Testis (tissue), 3 donors: ENCODE results near the gene ANKFY1. TPM values are rescaled to one million over a fixed set of nuclear protein-coding genes. Genes with fewer than 3 reads are reported as not detected.

Experiments used
- DNase-seq: peaks from one replicate; pipeline ENCODE4 v3.0.0-alpha.2; 2019
- H3K27ac ChIP-seq, 2 donors: fragments of 200-600 bp; sonication (generic); one replicate each; pipeline ENCODE4 v1.5.1; 2019
- H3K27me3 ChIP-seq: fragments of 200-600 bp; sonication (generic); one replicate; pipeline ENCODE4 v1.5.1; 2019
- H3K36me3 ChIP-seq: fragments of 200-600 bp; sonication (generic); one replicate; pipeline ENCODE4 v1.5.1; 2017; ENCODE audit warnings: low read depth; ENCODE audit errors: missing control alignments
- H3K4me1 ChIP-seq: fragments of 200-600 bp; sonication (generic); one replicate; pipeline ENCODE4 v1.5.1; 2019
- H3K4me3 ChIP-seq, 2 donors: fragments of 200-600 bp; sonication (generic); one replicate each; pipeline ENCODE4 v1.5.1; 2017 to 2019
- H3K9me3 ChIP-seq: fragments of 200-600 bp; sonication (generic); one replicate; pipeline ENCODE4 v1.5.1; 2017
- POLR2A ChIP-seq: fragments of 450-650 bp; IDR thresholded peaks from one replicate; pipeline ENCODE4 v1.6.1; 2017; ENCODE audit warnings: antibody characterized with exemption, mild to moderate bottlenecking, moderate library complexity
- WGBS, 2 donors: methylation state at CpG; one replicate each; pipeline ENCODE4 v1.1.5; 2018; 5-methylcytosine and 5-hydroxymethylcytosine counted together
- intact Hi-C: fragments of 100-400 bp; cut with DNase I; formaldehyde crosslinking; loops from one replicate; pipeline ENCODE4 v1.15.1; 2023; ENCODE audit warnings: low total_unique reads
- polyA plus RNA-seq: library from polyadenylated mRNA; stranded (reverse); fragments of 350-450 nt; fragmentation: Illumina TruSeq; extraction: RNeasy Lipid Tissue Mini Kit (QIAGEN cat#74804); gene quantifications from one replicate; pipeline ENCODE4 v1.2.3, GENCODE V29; 2014; ENCODE audit warnings: low read depth, low replicate concordance; ENCODE audit not compliant: insufficient read depth
- total RNA-seq, 2 donors: library from RNA; depleted of rRNA; stranded (reverse); fragments of >200 nt; gene quantifications; one replicate each; pipeline ENCODE4 v1.2.3, GENCODE V29; 2016
- TF ChIP-seq, protein P1 (sequence below), 3 experiments: fragments of 450-650 bp in 2 of 3; fragments of 200-600 bp in 1 of 3; sonication (generic) in 1 of 3; IDR thresholded peaks; one replicate each; pipeline ENCODE4 v1.5.1; 2016 to 2019; ENCODE audit warnings: antibody characterized with exemption in 3 of 3, mild to moderate bottlenecking in 2 of 3, moderate library complexity in 1 of 3

The ANKFY1 gene
- total and polyA plus RNA-seq, 3 donors from 2014 or later: 20.3 to 40.9 (median 34.6) TPM

- Histone ChIP-seq H3K4me1 (peaks cover 12% of the 10 kb centered on the region), H3K27me3 (no peaks in the 10 kb centered on the region), H3K27ac (no peak overlapping the region), H3K36me3 (no peaks in the 10 kb centered on the region), H3K4me3 (no peak overlapping the region), H3K9me3 (no peaks in the 10 kb centered on the region)
- DNase-seq: no peak
- intact Hi-C loops: no loop called here
- TF ChIP-seq POLR2A: no peak
- TF ChIP-seq, protein P1, sequence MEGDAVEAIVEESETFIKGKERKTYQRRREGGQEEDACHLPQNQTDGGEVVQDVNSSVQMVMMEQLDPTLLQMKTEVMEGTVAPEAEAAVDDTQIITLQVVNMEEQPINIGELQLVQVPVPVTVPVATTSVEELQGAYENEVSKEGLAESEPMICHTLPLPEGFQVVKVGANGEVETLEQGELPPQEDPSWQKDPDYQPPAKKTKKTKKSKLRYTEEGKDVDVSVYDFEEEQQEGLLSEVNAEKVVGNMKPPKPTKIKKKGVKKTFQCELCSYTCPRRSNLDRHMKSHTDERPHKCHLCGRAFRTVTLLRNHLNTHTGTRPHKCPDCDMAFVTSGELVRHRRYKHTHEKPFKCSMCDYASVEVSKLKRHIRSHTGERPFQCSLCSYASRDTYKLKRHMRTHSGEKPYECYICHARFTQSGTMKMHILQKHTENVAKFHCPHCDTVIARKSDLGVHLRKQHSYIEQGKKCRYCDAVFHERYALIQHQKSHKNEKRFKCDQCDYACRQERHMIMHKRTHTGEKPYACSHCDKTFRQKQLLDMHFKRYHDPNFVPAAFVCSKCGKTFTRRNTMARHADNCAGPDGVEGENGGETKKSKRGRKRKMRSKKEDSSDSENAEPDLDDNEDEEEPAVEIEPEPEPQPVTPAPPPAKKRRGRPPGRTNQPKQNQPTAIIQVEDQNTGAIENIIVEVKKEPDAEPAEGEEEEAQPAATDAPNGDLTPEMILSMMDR (IDR thresholded peaks at IDR 0.05): no peak
- 78 to 90% methylated on average over 3 of the region's 3 CpGs for WGBS, 2 donors
Observed at GRCh38 chr17:4135489-4135888, 128.3 kb downstream of the ANKFY1 start.

GRCh38 chr17:4134721-4135120 lies 129.1 kb downstream of the ANKFY1 start:
- intact Hi-C loops: no loop called here
- TF ChIP-seq, protein P1 (IDR thresholded peaks at IDR 0.05): no peak
- no peak for TF ChIP-seq POLR2A
- H3K36me3 ChIP-seq: no peaks in the 10 kb centered on the region
- WGBS, 2 donors: 73 to 91% methylated on average over 3 of the region's 3 CpGs
- H3K4me1 ChIP-seq: peaks cover 10% of the 10 kb centered on the region
- H3K27me3 ChIP-seq: no peaks in the 10 kb centered on the region
- no peak overlapping the region for H3K27ac ChIP-seq
- DNase-seq: no peak
- no peaks in the 10 kb centered on the region for H3K9me3 ChIP-seq
- no peak overlapping the region for H3K4me3 ChIP-seq

DNA sequence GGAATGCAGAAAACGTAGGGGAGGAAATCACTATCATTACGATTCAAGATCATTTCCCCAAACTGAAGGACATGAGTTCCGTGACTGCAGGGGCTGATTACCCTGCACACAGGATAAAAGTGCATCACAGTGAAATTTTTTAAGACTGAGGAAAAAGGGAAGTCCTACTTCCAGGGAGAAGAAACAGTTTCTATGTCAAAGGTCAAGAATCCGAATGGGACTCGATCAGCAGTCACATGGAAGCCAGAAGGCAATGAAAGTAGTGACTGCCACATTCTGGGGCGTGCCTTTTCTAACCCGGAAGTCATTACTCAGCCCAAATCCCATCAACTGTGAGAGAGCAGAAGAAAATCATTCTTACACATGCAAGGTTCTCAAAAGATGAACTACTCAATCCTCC lies 133.1 kb downstream of the ANKFY1 start:
- no peaks in the 10 kb centered on the region for H3K9me3 ChIP-seq
- no peaks in the 10 kb centered on the region for H3K36me3 ChIP-seq
- H3K27ac ChIP-seq: no peak overlapping the region
- H3K4me3 ChIP-seq: no peak overlapping the region
- 48 to 57% methylated on average over 7 of the region's 7 CpGs for WGBS, 2 donors
- no peaks in the 10 kb centered on the region for H3K27me3 ChIP-seq
- TF ChIP-seq, protein P1 (IDR thresholded peaks at IDR 0.05): no peak
- no peak for TF ChIP-seq POLR2A
- intact Hi-C loops: no loop called here
- DNase-seq: no peak
- no peaks in the 10 kb centered on the region for H3K4me1 ChIP-seq

- H3K4me3 ChIP-seq: no peak overlapping the region
- DNase-seq: no peak
- H3K27ac ChIP-seq: no peak overlapping the region
- H3K36me3 ChIP-seq: no peaks in the 10 kb centered on the region
- WGBS, 2 donors: 78 to 95% methylated on average over 6 of the region's 6 CpGs
- TF ChIP-seq, protein P1 (IDR thresholded peaks at IDR 0.05): no peak
- TF ChIP-seq POLR2A: no peak
- H3K27me3 ChIP-seq: no peaks in the 10 kb centered on the region
- no peaks in the 10 kb centered on the region for H3K4me1 ChIP-seq
- no peaks in the 10 kb centered on the region for H3K9me3 ChIP-seq
- intact Hi-C loops: no loop called here
Observed at GRCh38 chr17:4127555-4127954, 136.2 kb downstream of the ANKFY1 start.

DNA sequence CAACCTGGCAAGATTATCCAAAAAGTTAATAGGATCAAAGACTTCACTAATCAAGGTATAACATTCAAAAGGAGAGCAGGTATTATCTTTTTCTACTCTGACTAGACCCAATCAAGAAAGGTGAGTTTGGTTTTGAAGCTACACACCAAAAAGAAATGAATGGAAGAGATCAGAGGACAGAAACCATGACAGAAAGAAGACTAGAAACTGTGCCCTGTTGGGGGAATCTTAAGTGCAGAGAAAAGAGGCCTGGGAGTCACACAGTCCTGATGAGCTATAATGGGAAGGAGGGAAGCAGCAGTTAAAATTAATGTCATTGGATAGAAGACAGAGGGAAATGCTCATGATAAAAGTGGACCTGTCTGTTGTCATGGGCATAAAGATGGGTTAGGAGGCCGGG lies 138.2 kb downstream of the ANKFY1 start:
- no peaks in the 10 kb centered on the region for H3K4me1 ChIP-seq
- H3K27me3 ChIP-seq: no peaks in the 10 kb centered on the region
- no peak overlapping the region for H3K27ac ChIP-seq
- no peaks in the 10 kb centered on the region for H3K36me3 ChIP-seq
- DNase-seq: no peak
- H3K4me3 ChIP-seq: no peak overlapping the region
- TF ChIP-seq, protein P1 (IDR thresholded peaks at IDR 0.05): no peak
- no peak for TF ChIP-seq POLR2A
- H3K9me3 ChIP-seq: no peaks in the 10 kb centered on the region
- 100% methylated on average over 1 of the region's 1 CpG for WGBS, 2 donors
- intact Hi-C loops: no loop called here
